Activated gamma-delta T cell treated with anti-CD3 and anti-CD28 coated beads, Interleukin-2, amount 50 U/mL, for 16 hours (primary cell): ENCODE data around the gene SEPTIN1.

ENCODE experiments used
- DNase-seq: peaks from one replicate; pipeline ENCODE4 v3.0.0-alpha.2; 2020; ENCODE audit warnings: low read depth

The SEPTIN1 gene, protein sequence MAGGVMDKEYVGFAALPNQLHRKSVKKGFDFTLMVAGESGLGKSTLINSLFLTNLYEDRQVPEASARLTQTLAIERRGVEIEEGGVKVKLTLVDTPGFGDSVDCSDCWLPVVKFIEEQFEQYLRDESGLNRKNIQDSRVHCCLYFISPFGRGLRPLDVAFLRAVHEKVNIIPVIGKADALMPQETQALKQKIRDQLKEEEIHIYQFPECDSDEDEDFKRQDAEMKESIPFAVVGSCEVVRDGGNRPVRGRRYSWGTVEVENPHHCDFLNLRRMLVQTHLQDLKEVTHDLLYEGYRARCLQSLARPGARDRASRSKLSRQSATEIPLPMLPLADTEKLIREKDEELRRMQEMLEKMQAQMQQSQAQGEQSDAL

DNA sequence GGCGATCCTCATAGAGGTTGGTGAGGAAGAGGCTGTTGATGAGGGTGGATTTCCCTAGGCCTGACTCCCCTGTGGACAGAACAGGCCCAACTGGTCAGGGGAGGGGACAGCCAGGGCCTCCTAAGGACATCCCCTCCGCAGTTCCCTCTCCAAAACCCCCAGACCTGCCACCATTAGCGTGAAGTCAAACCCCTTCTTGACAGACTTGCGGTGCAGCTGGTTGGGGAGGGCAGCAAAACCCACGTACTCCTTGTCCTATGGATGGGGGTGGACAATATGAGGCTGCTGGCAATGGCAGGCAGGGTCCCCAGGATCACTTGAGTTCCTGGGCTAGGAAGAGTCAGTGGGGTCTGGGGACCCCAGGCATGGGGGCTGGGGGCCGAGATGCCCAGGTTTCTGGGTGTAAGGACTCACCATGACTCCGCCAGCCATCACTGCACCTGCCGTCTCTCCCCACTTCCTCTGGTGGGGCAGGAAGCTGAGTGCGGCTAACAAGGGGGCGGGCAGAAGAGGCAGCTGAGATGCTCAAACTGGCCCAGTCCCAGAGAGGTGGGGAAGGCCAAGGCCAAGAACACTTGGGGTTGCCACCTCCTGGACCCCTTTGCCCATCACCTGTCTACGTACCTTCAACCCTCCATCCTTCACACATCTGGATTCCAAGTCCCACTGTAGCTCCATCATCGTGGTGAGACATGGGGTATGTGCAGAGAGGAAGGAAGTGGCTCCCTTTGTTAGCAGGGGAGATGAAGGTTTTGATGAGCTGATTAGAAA lies at the start of gene SEPTIN1:
TSS of gene SEPTIN1 (minus strand) at position 451 of the 771 bp plus-strand sequence. CDS start at position 432, 19 bp downstream.
- DNase-seq, result peak; percentile 67

DNA sequence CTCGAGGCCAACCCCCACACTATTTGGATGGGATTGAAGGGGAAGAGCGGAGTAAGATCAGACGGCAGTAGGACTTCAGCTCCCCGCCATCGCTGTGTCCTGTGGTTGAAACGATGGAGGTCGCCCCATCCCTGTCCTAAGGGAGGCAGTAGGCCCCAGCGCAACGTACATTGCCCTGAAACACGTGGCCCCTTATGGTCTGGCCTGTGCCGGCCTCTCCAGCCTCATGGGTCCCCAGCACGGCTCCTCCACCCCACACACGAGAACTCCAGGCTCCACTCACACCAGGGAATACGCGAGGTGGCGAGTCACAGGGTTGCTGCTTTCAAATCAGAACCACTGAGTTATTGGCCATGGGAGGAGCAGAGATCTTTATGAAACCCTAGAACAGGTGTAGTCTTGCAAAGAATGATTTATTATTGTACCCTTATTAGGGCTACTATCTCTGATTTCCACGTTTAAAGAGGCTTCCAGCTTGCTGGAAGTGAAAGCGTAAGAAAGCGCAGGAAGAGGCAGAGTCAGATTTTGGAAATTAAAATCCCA lies 48.1 kb upstream of the SEPTIN1 start:
- no peak for DNase-seq

DNA sequence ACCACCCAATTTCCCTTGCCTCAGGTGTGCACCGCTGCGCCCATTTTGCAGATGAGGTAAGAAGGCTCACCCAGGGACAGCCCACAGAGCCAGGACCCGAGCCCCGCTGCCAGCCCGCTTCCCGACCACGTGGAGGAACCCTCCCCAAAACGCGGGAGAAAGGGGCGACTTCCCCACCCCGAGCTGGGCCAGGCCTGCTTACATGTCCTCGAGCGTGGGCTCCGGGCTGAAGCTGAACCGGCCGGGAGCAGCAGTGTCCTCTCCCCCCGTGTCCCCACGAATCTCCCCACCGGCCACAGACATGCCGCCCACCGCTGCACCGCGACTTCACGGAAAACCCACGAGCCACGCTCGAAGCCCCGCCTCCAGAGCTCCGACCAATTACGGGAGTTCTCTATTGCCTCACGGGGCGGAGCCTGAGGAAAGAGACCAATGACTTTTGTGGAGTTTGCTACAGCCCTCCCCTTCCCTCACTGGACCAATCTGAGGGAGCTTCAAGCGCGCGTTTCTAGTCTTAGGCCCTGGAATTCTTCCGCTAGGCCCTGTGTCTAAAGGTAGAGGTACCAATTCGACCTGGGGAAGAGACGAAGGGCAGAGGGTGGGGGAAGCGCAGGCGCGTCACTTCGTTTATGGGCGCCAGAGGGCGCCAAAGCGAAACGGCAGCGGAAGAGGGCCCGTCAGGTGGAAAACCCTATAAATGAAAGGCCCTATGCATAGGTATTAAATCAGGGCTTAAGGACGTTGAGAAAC lies 47.5 kb upstream of the SEPTIN1 start, which contains the start of gene DCTPP1:
TSS of gene DCTPP1 (minus strand) at position 353 of the 750 bp plus-strand sequence. CDS start at position 303, 50 bp downstream.
- DNase-seq, result peak; percentile 90

DNA sequence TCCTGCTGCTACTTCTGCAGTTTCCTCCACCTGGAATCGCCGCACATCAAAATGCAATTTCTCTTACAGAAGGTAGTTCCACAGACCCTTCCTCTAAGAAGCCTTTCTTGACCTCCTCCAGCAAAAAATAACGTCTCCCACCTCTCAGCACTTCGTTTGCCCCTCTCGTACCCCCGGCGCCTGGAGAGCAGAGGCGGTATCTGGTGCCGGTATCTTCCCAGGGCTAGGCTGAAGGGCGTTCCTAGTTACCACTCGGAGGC lies 47.0 kb upstream of the SEPTIN1 start:
- no peak for DNase-seq

DNA sequence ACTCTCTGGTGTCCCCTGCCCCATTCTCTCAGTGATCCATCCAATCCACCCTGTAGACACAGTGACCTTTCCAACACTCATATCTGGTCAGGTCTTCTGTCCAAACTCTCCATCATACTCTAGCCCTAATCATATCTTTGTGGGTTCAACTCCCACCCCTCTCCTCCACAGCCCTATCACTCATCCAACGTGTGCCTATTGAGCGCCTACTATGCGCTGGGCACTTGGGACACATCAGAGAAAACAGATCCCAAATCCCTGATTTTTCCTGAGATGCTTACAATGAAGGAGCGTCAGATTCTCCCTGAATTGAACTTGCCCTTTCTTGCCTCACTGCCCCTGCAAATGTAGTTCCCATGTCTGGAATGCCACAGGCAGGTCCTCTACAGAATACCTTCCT lies 45.7 kb upstream of the SEPTIN1 start:
- no peak for DNase-seq

DNA sequence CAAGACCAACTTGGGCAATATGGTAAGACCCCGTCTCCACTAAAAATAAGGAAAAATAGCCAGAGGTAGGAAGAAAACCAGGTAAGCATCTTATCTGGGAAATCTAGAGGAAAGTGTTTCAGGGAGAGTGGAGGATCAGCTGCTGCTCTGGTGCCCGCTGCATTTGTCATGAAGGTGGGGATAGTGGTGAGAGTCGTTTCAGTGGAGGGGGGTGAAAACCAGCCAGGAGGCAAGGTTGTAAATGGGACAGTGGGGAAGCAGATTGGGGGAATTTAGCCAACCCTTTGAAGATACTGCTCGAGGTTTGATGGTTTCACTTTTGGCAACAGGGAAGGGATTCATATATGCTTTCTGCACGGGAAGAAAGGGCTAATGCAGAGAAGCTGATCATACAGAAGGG lies 38.6 kb upstream of the SEPTIN1 start:
- no peak for DNase-seq

DNA sequence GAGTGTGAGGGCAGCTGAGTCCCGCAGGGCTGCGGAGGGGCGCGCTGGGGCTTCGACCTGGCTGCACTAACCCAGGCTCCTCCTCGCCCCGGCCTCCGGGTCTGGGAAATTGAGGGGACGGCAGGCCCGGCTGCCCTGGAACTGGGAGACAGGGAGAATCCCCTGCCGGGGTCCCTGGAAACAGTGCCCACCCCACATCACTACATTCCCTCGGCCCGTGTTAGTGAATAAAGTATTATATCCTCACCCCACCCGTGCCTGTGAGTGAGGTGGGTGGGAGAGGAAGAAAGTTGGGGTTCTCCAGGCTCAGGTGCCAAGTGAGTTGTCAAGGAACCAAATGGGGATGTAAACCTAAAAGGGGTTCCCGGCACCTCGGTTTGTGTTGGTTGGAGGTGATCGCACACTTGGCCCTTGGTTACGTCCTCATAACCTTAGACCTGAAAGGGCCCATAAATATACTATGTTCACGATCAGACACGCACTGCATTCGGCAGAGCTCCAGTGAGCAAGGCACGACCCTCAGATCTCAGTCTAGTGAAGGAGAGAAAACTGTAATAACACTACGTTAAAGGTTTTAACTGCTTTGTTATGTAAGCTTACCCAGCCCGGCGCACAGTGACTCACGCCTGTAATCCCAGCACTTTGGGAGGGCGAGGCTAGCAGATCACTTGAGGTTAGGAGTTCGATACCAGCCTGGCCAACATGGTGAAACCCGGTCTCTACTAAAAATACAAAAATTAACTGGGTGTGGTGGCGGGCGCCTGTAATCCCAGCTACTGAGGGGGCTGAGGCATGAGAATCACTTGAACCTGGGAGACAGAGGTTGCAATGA lies 36.2 kb upstream of the SEPTIN1 start:
- DNase-seq, result no peak

DNA sequence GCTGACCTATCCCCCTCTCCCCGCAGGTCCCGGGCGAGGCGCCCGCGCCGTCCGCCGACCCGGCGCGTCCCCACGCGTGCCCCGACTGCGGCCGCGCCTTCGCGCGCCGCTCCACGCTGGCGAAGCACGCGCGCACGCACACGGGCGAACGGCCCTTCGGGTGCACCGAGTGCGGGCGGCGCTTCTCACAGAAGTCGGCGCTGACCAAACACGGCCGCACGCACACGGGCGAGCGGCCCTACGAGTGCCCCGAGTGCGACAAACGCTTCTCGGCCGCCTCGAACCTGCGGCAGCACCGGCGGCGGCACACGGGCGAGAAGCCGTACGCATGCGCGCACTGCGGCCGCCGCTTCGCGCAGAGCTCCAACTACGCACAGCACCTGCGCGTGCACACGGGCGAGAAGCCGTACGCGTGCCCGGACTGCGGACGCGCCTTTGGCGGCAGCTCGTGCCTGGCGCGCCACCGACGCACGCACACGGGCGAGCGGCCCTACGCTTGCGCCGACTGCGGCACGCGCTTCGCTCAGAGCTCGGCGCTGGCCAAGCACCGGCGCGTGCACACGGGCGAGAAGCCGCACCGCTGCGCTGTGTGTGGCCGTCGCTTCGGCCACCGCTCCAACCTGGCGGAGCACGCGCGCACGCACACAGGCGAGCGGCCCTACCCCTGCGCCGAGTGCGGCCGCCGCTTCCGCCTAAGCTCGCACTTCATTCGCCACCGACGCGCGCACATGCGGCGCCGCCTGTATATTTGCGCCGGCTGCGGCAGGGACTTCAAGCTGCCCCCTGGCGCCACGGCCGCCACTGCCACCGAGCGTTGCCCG lies 35.4 kb upstream of the SEPTIN1 start:
- peak; percentile 71 for DNase-seq

DNA sequence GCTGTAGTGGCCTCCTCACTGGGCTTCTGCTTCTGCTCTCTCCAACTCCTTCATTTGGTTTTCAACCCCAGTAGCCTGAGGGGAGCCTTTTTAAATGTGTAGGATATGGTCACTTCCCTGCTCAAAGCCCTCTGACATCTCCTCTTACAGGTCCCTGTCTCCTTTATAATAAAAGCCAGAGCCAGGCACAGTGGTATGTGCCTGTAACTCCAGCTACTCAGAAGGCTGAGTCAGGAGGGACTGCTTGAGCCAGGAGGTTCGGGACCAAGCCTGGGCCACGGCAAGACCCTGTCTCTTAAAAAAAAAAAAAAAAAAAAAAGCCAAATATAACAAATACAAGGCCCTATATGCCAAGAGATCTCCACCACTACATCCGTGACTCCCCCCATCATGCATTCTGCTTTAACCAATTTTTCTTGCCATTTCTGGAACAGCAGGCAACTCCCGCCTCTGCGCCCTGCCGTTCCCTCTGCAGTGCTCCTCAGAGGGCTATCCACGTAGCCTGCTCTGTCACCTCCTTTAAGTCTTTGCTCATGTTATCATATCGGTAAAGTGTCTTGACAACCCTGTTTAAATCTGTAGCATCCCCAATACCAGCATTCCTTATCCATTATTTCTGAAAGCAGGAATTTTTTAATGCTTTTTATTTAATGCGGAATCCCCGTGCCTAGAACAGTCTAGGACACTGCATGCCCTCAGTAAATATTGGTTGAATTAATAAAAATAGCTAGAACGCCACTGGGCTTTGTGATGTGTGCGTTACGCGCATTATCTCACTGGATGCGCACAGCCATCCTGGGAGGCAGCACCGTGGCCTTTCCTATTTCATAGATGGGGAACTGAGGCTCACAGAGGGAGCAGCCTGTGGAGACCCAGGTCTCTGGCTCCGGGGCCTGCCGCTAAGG lies 34.5 kb upstream of the SEPTIN1 start:
- no peak for DNase-seq

DNA sequence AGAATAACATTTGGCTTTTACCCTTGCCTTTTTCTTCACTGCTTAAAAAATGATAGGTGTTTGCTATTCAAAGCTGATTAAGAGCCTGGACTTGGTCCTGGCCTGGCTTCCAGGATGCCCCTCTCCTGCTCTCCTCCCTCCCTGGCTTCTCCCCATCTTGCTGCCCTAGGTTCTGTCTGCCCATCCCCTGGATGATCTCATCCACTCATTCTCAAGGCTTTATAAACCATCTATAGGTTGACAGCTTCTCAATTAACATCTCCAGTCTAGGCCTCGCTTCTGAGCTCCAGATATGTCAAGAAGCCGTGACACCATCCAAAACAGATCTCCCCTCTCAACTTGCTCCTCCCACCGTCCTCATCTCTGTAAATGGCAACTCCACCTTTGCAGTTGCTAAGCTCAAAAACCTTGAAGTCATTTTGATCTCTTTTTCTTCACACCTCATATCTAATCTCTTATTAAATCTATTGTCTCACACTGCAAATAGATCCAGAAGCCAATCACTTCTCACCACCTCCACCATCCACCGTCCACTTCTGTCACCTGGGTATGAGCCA lies 33.8 kb upstream of the SEPTIN1 start:
- no peak for DNase-seq

DNA sequence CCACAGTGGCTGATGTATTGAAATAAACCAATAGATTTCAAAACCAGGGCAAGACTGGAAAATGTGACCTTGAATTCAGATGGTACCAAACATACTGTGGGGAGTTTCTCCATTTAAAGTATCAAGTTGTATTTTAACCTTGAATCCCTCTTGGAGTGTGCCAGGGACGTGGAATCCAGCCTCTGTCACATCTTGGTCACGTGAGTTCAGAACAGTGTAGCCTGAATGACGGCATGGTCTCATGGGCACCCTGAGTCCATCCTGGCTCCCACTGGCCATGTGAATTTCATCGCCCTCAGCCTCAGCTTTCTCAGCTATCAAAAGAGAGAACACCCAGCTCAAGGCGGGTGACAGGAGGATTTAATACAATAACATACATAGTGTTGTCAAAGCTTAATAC lies 31.8 kb upstream of the SEPTIN1 start:
- DNase-seq, result no peak

DNA sequence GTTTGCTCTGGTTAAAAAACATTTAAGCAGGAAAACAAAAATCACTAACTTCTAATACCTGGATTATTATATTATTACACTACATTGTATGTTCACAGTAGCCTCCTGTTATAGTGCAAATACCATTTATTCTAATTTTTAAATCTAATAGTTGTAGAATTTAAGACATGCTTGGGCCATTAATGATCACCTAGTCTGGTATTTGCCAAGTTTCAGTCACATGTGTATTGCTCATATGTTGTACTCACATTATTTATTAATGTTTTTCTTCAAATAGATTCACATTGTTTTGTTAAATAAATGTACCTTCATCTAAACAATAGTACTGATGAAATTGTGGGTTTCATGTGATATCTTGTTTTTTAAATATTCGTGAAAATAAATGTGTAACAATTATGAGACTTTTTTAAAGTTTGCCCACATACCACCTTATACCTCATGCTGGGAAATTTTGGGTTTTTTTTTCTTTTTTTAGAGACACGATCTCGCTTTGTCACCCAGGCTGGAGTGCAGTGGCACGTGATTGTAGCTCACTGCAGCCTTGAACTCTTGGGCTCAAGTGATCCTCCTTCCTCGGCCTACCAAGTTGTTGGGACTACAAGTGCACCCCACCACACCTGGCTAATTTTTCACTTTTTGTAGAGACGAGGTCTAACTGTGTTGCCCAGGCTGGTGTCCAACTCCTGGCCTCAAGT lies 30.9 kb upstream of the SEPTIN1 start:
- DNase-seq, result no peak

DNA sequence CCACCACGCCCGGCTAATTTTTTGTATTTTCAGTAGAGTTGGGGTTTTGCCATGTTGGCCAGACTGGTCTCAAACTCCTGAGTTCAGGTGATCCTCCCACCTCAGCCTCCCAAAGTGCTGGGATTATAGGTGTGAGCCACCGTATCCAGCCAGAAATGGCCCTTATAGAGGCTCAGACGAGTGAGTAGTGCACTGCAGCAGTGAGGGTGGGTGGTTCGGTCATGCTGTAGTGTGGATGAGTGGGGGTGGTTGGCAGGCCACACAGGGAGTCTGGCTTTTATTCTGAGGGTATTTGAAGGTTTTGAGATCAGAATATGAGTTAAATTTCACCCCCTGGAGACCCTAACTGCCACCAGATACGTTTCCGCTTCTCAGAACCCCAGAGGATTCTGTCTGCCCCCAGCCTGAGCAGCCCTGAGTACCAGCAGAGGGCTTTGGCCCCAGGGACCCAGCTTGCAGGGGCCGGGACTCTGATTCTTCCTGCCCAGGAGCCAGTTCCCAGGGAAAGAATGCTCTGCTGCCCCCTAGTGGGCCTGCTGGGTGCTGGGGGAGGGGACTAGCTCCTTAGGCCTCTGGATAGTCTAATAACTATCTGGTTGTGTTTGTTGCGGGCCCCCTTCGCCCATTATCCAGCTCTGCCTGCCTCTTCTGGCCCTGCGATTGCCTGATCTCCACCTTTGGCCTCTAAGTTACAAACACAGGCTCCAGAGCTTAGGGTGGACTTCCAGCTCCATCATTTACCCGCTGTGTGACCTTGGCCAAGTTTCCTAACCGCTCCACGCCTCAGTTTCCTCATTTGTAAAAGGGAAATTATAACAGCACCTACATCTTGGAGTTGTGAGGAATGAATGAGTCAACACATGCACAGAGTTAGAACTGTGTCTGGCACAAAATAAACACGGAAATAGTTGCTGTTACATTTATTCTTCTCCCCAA lies 27.0 kb upstream of the SEPTIN1 start:
- peak; percentile 93 for DNase-seq

DNA sequence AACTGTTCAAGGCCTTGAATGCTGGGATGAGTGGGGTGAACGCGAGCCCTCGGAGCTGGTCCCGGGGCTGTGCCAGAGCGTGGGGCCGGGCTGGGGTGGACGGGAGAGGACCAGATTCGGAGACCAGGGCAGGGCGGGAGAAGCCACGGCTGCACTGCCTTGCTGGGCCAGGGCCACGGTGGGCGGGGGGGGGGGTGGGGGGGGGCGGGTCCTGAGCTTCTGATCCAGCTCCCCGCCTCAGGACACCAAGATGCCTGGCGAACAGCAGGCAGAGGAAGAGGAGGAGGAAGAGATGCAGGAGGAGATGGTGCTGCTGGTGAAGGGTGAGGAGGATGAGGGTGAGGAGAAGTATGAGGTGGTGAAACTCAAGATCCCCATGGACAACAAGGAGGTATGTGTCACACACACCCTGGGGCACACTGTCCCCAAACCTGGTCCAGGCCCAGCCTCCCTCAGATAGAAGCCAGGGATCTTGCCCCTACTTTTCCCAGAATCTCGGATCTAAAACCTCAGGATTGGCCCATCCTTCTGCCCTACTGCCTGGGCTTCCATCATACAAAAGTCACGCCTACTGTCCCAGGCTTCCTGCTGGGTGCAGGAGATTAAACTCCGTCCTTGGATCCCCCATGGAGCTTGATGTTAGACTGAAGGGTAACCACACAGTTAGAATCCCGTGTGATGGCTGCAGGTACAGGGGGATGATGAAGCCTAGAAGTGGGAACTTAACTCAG lies 25.6 kb upstream of the SEPTIN1 start:
- no peak for DNase-seq

DNA sequence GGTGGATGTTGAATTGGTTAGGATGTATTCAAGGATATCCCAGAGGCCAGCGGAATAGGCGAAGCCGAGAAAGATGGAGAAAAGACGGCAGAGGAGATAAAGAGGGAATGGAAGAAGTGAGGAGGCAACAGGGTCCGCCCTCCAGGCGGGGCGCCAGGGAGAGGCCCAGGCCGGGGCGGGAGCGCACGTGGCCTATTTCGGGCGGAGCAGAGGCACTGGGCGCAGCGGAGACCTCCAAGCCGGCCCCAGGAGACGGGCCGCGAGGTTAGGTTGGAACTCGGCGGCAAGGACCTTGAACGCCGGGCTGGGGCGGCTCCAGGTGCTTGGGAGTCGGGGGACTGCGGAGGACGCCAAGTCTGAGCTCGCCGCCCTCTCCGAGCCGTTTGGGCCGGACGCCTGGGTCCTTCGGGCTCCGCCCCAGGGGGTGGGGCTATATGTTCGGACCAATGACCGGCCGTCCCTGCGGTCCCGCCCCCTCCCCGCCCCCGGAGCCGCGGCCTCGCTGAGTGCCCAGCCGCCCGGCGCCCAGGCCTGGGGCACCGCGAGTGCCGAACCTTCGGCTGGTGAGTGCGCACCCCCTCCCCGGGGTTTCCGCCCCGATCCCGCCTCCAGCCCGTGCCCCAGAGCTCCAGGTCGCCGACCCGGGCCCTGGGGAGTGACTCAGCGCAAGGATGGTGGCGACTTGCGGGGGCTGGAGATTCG lies 24.9 kb upstream of the SEPTIN1 start, which contains the start of gene ZNF771:
TSS of gene ZNF771 (plus strand) at position 505 of the 702 bp plus-strand sequence. CDS start 448 bp downstream, outside the sequence.
- DNase-seq, result peak; percentile 88

DNA sequence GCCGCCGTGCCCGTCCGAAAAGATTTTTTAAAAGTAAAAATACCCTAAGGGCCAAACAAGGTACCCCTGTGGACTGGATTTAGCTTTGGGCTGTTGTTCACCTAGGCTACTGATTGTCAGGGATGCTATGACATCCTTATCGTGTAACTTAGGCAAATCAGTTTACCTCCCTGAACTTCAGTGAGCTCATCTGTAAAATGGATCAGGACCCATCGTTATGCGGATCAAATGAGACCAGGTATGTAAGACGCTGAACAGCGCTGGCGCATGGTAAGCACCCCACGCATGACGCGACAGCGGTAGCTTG lies 24.4 kb upstream of the SEPTIN1 start:
- DNase-seq, result no peak
